ENCODE measurements around the gene COMMD8.

Gene COMMD8

DNA sequence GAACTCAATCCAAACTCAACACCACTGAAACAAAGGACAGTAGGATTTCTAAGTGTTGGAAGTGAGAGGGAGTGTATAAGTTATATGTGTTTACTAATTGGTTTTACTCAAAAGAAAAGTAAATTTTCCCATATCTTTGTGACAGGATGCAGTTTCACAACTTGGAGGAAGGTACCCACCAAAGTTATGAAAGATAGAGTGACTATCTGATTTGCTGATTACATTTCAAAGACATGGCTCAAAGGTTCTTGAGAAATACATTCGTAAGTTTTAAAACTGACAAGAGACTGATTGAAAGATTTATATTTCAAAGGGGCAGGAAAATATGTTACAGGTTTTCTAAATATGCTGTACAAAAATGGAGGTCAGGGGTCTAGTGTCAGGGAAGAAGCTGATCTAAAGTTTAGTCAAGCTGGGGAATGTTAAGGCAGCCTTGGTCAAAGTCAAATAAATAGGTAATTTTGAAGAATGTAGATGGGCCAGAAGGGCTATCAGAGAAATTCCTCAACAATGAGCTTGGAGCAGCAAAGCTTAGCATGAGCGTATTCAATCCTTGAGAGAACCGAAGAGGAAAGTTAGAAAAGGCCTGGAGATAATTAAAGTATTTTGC, 9.7 kb upstream of the COMMD8 start:
- no peak for FAIRE-seq
- no peak for DNase-seq (ENCODE audit: insufficient read length, low spot score)

DNA sequence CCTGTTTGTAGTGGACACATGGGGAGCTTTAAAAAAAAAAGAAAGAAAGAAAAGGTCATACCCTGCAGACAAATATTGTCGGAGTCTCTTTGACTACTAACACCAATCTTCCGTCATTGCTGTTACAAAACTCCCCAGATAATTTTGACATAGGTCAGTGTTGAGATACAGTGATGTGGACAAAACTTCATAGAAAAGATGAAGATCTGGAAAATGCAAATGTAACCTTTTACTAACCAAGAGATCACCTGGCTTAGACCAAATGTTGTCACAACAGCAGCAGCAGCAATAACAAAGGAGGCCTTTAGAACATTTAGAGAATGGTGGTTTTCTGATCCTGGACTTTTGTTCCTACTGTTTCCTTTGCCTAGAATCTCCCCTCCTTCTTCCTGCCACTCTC, 8.1 kb upstream of the COMMD8 start:
- DNase-seq (ENCODE audit: insufficient read length, low spot score) (no peak), FAIRE-seq (no peak)

DNA sequence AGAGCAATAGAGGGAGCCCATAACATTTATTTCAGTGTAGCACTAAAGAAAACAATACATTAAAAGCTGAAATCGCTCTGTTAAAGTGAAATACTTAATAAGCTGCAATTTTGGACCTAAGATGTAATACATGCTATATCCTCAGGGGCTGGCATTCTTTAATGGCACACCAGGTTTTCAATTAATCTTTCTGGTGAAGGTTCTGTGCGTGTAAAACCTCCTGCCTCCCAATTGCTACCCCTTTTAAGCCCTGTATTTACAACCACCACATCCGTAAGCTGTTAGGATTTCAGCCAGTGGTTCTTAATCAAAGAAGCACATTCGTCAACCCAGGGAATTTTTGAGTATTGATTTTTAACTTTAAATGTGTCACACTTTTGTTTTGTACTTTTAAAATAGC, 7.6 kb upstream of the COMMD8 start:
- FAIRE-seq (no peak), DNase-seq (ENCODE audit: insufficient read length, low spot score) (no peak)

DNA sequence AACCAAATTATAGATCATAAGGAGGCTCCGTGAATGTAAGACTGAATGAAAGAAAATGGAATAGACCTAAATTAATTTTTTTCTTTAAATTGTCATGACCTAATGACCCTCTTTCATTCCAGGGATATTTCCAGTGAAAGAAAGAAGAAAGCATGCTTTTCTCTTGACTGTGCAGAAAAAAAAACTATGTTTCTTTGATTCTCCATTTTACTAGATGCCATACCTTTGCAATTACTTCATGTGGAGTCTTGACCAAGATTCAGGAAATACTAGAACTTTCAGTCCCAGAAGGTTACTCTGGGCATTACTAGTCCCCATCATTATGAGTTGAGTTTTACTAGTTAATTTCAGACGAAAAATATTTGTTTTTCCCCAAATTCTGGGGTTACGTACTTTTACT, 6.4 kb upstream of the COMMD8 start:
- FAIRE-seq, result no peak
- DNase-seq (ENCODE audit: insufficient read length, low spot score), result no peak

DNA sequence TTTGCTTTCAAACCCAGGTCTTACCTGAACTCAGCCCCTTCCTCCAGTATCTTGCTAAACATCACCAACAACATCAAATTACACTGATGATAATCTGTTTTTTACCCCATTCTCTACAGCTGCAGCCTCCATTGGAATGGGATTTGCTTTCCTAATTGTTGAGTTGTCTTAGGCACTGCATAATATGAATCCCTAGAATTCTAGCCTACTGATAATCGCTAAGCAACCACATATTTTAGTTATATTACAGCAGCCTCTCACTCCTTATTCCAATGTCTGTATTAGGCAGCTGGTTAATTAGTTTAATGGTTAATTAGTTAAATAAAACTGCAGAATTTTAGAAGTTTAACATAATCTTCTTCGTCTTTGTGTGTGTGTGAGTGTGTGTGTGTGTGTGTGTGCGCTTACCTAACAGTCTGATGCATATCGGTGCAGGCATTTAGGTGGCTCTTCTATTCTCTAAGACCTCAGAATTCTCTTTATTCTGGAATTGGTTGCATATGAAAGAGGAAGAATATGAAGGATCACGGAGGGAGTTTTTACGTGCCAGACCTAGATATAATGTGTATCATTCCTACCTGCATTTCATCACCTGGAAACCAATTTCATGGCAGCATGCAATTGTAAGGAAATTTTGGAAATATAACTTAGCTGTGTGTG, 5.3 kb upstream of the COMMD8 start:
- DNase-seq (ENCODE audit: insufficient read length, low spot score) (no peak), FAIRE-seq (no peak)

DNA sequence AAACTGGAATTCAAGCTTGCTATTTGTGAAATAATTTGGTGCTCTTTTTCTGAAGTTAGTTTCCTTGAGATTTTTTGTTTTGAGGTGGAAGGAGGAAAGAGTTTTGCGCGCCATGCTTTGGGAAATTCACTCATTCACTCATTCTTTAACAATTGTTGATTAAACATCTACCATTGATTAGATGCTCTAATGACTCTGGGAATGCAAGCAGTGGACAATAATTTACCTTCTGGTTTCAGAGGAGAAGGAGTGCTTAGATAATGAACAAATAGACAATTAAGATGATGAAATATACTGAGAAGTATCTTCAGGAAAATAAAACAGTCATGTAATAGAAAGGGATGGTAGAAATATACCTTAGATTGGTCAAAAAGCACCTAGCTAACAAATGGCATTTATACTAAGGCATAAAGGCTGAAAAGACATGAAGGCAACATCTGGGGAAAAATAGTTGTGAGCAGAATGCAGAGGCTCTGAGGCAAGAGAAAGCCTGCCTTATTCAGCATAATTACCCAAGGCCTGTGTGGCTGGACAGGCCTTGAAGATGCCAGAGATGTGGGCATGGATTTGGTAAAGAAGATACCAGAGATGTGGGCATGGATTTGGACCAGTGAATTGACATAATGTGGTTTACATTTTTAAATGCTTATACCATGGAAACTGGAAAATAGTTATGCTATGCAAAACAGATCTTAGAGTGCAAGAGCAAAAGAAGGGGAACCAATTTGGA, 2.7 kb upstream of the COMMD8 start:
- DNase-seq (ENCODE audit: insufficient read length, low spot score) (no peak), FAIRE-seq (no peak)

DNA sequence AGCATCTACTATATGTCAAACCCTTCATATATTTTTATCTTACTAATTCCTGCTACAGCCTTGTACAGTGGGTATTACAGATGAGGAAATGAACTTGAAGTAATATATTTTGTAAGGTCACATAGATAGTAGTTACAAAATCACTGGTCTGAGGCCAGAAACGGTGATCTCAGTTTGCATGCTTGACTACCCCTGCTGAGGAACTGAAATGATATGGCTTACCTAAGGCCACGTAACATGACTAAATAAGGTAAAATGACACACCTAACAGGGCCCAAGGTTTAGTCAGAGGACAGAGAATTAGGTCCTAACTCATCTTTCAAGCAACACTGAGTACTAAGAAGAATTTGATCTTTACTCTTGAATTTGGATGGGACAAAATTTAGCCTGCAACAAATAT, 1.5 kb upstream of the COMMD8 start:
- no peak for FAIRE-seq
- DNase-seq (ENCODE audit: insufficient read length, low spot score), result no peak

DNA sequence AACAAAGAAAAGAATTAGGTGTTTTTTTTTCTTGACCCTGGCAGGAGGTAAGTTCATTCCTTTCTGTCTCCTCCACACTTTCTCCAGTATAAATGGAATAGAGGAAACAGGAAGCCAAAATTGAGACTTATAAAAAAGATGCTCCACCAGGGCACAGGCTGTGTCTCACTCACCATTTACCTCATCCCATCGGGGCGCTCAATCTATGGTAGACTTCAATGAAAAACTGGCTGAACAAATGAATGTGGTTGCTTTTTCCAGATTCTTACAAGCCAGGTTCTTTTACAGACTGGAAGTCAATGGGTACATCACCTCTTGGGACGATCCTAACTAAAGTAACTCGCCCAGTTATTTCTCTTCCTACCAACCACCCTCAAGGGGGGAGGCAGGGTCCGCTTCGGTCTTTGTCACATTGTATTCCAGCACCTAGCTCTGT, 685 bp downstream of the COMMD8 start:
- FAIRE-seq (no peak), DNase-seq (ENCODE audit: insufficient read length, low spot score) (no peak)

DNA sequence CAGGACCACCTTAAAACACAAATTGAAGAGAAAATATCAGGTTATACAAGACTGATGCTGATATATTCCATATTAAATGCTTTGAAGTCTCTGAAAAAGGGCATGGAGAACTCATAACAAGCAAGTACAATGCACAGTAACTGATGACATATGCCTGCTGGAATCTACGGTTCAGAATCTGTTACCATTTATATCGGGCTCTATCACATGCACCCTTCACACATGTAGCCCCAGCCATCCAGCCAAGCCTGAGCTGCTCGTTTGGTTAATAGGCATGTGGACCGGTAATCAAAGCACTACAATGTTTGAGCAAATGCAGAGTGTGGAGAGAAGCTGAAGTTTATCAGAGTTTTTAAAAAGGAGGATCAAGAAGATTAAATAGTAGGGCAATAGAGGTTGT, 11.8 kb downstream of the COMMD8 start:
- FAIRE-seq, result no peak
- no peak for DNase-seq (ENCODE audit: insufficient read length, low spot score)

DNA sequence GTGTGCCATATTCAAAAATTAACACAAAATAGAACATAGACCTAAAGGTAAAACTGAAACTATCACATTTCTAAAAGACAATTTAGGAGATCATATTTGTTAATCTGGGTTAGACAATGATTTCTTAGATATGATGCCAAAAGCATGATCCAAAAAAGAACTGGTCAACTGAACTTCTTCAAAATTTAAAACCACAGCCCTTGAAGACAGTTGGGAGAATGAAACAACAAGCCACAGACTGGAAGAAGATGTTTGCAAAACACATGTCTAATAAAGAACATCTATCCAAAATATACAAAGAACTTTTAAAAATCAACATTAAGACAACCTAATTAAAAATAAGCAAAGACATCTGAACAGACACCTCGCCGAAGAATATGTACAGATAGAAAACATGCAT, 19.5 kb downstream of the COMMD8 start:
- no peak for FAIRE-seq
- DNase-seq (ENCODE audit: insufficient read length, low spot score), result no peak

DNA sequence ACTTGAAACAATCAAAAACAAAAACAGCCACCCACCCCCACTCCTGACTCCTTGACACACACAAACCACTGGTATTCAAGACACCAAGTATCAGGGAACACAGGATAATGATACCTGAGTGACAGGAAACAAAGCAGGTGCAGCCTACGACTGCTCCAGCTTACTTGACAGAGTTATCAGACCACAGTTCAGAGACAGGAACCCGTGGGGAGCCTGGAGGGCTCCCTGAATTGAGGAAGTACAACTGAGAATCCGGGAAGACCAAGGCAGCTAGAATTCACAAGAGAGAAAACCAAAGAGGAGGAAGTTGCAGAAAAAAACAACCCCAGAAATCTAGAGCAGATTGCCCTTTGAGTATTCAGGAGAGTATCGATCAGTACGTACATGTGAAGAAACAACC, 20.5 kb downstream of the COMMD8 start:
- DNase-seq (ENCODE audit: insufficient read length, low spot score), result no peak

DNA sequence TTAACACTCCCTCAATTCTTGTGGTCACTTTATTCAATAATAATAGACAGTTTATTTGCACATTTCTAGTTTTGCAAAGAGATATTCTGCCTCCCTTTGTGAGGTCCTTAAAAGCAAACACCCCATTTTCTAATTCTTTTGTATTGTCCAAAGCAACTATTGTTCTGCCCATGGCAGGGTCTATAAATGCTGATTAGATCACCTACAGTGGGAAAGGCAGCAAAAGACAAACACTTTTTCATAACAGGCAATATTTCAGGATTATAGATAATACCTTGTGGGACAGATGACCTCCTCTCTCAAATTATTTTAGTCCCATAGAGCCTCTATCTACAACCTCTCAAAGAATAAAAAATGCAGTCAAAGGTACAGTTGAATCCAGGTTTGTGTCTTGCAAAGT, 28.6 kb downstream of the COMMD8 start:
- FAIRE-seq (no peak), DNase-seq (ENCODE audit: insufficient read length, low spot score) (no peak)

More for the DNA sequence above, 20.5 kb downstream of the COMMD8 start:
- FAIRE-seq, result no peak

DNA sequence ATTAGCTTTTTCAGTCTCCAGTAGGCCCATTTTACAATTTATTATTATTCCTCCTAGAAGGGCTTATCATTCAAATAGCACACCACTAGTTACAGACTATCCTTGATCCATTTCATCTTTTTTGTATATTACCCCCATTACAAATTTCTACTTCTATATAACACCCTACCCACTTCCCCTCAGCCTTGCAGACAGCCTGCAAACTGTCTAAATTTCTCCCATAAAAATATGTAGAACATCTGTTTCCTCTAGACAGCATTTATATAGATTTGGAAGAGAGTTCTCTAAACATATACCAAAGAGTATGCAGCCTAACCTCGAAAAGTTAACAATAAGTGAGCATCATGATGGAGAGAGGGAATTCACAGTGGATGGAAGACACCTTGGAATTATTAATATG, 30.8 kb downstream of the COMMD8 start:
- no peak for DNase-seq (ENCODE audit: insufficient read length, low spot score)
- no peak for FAIRE-seq

DNA sequence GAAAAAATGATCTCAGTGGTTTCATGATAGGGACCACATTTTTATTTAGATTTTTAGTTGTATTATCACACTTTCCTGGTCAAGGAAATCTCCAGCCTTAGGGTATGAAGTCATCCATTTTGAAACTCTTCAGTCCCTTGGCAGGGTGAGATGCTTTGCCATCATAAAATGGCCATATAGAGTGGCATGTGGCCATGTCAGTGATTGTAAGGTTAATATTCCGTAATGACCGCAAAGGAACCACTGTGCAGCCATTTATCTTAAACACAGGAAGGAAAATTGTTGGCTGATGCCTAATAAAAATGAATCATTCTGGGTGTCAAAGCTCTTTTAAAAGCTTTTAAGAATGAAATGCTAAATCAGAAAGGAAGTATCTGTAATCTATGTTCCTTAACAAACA, 35.6 kb downstream of the COMMD8 start:
- no peak for DNase-seq (ENCODE audit: insufficient read length, low spot score)
- FAIRE-seq, result no peak

DNA sequence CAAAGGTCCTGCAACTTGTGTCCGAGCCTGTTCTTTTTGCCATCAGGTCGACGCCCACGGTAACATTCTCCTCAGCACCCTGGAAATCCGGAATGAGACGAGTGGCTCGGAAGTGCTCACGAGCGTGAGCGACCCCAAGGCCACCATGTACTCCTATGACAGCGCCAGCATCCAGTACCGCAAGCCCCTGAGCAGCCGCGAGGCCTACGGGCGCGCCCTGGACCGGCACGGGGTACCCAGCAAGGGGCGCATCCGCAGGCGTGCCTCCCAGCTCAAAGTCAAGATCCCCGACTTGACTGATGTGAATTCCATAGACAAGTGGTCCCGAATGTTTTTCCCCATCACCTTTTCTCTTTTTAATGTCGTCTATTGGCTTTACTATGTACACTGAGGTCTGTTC, 37.9 kb downstream of the COMMD8 start:
- DNase-seq (ENCODE audit: insufficient read length, low spot score) (no peak), FAIRE-seq (no peak)

DNA sequence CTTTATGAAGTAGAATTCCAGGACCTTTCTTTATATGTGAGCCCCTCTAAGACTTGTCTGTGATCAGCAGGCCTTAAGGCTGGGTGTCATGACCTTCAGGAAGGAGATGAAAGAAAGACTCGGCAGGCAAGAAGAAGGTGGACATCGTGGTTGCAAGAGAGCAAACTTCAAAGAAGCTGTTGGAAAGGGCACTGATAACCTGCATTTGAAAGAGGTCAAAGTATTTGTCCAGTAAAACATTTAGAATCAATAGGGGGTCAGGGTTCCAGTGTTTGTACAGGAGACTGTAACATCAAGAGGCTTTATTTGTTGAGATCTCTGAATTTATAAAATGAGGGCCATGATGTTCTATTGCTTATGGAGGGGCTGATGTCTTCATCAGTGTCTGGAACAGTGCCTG, 44.2 kb downstream of the COMMD8 start:
- FAIRE-seq (no peak), DNase-seq (ENCODE audit: insufficient read length, low spot score) (no peak)

DNA sequence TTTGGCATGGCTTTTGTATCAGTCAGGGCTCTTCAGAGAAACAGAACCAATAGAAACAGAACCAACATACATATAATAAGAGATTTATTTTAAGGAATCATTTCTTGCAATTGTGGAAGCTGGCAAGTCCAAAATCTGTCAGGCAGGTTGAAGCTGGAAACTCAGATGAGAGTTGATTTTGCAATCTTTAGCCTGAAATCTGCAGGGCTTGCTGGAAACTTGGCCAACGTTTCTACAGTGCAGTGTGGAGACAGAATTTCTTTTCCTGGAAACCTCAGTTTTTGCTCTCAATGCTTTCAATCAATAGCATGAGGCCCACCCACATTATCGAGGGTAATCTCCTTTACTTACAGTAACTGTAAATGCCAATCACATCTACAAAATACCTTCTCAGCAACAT, 45.4 kb downstream of the COMMD8 start:
- FAIRE-seq (no peak), DNase-seq (ENCODE audit: insufficient read length, low spot score) (no peak)

DNA sequence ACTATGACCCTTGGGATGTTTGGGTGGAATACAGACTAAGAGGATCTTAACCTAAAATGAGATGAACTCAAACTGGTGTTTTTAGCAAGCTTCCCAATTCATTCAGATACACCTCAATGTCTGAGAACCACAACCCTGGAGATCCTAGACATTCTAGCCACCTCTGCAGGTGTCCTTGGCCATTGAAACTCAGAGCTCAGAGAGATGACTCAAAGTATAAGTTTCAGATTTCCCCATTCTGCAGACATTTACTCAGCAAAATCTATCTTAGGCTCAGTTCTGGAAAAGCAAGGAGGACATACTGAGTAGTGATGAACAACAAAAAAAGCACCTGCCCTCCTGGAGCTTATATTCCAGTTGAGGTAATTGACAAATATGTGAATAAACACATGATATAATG, 47.8 kb downstream of the COMMD8 start:
- DNase-seq (ENCODE audit: insufficient read length, low spot score) (no peak), FAIRE-seq (no peak)

DNA sequence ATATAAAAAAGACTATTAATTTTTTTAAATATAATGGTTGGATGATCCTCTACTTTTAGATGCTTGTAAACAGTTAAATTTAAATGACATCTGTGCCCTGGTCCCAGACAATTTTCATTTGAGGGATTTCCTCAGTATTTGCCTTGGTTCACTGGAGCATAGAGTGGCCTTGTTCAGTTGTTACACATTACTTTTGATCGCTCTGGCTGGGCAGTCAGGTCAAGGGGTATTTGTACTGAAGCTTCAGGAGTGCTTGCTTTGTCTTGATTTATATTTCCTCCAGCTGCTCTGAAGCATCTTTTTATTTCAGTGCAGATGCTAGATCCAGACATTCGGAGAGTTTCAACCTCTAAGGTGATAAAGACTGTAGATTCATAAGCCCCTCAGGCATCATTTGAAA, 50.0 kb downstream of the COMMD8 start:
- no peak for DNase-seq (ENCODE audit: insufficient read length, low spot score)
- FAIRE-seq, result no peak

DNA sequence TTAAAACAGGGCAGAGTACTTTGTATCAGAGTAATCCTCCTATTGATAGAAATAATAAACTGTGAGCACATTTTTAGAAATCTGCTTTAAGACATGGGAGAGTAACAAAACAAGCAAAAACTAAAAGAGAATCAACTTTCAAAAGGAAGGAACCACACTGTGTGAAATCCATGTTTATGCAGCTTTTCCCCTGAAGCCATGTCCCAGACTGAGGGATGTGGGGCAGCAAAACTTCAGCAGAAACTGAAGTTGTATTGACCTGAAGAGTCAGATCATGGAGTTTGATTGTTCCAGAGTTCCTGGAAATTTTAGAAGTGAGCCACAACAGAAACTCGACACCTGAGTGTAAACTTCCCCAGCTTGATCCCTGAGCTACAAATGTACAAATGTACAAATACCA, 53.2 kb downstream of the COMMD8 start:
- FAIRE-seq (no peak), DNase-seq (ENCODE audit: insufficient read length, low spot score) (no peak)

DNA sequence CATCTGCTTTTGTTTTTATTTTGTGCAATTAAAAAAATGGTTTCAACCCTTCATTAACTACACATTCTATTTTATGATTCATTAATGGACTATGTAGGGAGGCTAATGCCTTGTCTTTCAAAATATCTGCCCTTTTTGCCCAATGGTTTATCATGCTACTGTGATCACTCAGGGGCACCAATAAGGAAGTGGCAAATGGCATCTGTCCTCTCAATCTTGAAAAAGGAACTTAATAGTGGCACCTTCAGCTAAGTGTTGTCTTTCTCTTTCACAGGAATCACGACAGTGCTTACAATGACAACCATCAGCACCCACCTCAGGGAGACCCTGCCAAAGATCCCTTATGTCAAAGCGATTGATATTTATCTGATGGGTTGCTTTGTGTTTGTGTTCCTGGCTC, 57.1 kb downstream of the COMMD8 start:
- FAIRE-seq (no peak), DNase-seq (ENCODE audit: insufficient read length, low spot score) (no peak)
